Vagina (tissue), 2 donors: Measurements from ENCODE around the gene RAB21.

Experiments used
- POLR2AphosphoS5 ChIP-seq, 2 donors: sonication (generic); formaldehyde crosslinking; IDR thresholded peaks; one replicate each; pipeline ENCODE4 v1.9.0; 2017; ENCODE audit warnings: antibody characterized with exemption in 2 of 2, mild to moderate bottlenecking in 2 of 2, low read depth in 1 of 2; ENCODE audit not compliant: insufficient read depth in 1 of 2
- TF ChIP-seq, protein P1 (sequence below), 3 experiments: fragments of 450-650 bp in 2 of 3; fragments of 200-600 bp in 1 of 3; sonication (generic) in 1 of 3; IDR thresholded peaks; one replicate each; pipeline ENCODE4 v1.5.1; 2017 to 2019; ENCODE audit warnings: antibody characterized with exemption in 3 of 3, mild to moderate bottlenecking in 2 of 3, moderate library complexity in 2 of 3

DNA sequence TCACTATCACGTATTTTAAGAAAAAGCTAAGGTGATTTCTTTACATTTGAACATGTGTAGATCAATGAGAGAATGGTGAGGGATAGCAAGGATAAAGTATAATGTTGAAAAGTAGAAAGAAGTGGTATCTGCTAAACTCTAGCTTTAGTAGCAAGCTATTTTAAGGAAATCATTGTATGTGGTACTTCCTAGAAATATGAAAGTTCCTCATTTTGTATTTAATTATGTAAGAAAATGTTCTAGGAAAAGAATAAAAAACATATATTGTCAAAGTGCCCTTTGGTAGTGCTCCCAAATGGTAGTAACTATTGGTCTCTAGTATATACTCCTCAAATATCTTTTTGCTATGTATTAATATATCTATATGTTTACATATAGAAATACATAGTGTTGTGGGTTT, 35.7 kb downstream of the RAB21 start:
- TF ChIP-seq, protein P1, sequence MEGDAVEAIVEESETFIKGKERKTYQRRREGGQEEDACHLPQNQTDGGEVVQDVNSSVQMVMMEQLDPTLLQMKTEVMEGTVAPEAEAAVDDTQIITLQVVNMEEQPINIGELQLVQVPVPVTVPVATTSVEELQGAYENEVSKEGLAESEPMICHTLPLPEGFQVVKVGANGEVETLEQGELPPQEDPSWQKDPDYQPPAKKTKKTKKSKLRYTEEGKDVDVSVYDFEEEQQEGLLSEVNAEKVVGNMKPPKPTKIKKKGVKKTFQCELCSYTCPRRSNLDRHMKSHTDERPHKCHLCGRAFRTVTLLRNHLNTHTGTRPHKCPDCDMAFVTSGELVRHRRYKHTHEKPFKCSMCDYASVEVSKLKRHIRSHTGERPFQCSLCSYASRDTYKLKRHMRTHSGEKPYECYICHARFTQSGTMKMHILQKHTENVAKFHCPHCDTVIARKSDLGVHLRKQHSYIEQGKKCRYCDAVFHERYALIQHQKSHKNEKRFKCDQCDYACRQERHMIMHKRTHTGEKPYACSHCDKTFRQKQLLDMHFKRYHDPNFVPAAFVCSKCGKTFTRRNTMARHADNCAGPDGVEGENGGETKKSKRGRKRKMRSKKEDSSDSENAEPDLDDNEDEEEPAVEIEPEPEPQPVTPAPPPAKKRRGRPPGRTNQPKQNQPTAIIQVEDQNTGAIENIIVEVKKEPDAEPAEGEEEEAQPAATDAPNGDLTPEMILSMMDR (IDR thresholded peaks at IDR 0.05) = no peak
- TF ChIP-seq POLR2AphosphoS5 (IDR thresholded peaks at IDR 0.05; ENCODE audit: insufficient read depth in 1 of 2, low read depth in 1 of 2) = no peak
